Transverse colon (tissue), 4 donors: ENCODE data around the gene ZBTB20.

Source experiments
- EP300 ChIP-seq: sonication (generic); formaldehyde crosslinking; IDR thresholded peaks from one replicate; pipeline ENCODE4 v1.6.1; 2017; ENCODE audit warnings: antibody characterized with exemption, low read depth
- POLR2A ChIP-seq: fragments of 450-650 bp; IDR thresholded peaks from one replicate; pipeline ENCODE4 v1.6.1; 2016; ENCODE audit warnings: antibody characterized with exemption, mild to moderate bottlenecking, moderate library complexity
- POLR2AphosphoS5 ChIP-seq, 3 donors: sonication (generic); formaldehyde crosslinking; IDR thresholded peaks; one replicate each; pipeline ENCODE4 v1.6.1; 2016; ENCODE audit warnings: antibody characterized with exemption in 3 of 3
- TF ChIP-seq, protein P1 (sequence below), 5 experiments: fragments of 200-600 bp in 3 of 5; fragments of 450-650 bp in 2 of 5; sonication (generic) in 3 of 5; IDR thresholded peaks; 1 replicate in 2 of 5; 2 replicates in 3 of 5; pipeline ENCODE4 v1.5.1; 2016 to 2017; ENCODE audit warnings: antibody characterized with exemption in 5 of 5, inconsistent platforms in 3 of 5, mild to moderate bottlenecking in 2 of 5, moderate library complexity in 1 of 5

DNA sequence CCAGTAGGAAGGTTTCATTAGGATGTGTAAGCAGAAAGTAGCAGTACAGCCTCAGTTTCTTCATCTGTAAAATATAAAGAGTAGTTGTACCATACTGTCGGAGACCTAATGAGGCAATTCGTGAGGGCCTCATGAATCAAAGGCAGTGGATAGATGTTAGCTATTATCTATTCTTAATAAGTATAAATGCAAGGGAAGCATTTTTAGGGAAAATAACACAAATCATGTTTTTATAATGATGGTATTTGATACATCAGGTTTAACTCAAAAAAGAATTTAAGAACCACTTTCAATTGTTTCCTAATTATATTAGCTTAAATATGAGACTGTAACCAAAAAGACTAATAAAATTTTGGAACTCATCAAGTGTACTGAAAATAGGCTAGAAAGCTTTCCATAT is 309.1 kb downstream of the ZBTB20 start:
- TF ChIP-seq EP300 (no peak), POLR2A (no peak), POLR2AphosphoS5 (IDR thresholded peaks at IDR 0.05) (no peak)
- TF ChIP-seq, protein P1, sequence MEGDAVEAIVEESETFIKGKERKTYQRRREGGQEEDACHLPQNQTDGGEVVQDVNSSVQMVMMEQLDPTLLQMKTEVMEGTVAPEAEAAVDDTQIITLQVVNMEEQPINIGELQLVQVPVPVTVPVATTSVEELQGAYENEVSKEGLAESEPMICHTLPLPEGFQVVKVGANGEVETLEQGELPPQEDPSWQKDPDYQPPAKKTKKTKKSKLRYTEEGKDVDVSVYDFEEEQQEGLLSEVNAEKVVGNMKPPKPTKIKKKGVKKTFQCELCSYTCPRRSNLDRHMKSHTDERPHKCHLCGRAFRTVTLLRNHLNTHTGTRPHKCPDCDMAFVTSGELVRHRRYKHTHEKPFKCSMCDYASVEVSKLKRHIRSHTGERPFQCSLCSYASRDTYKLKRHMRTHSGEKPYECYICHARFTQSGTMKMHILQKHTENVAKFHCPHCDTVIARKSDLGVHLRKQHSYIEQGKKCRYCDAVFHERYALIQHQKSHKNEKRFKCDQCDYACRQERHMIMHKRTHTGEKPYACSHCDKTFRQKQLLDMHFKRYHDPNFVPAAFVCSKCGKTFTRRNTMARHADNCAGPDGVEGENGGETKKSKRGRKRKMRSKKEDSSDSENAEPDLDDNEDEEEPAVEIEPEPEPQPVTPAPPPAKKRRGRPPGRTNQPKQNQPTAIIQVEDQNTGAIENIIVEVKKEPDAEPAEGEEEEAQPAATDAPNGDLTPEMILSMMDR (IDR thresholded peaks at IDR 0.05) = no peak
